ENCODE results near the gene SKIL. TPM values are rescaled to one million over a fixed set of nuclear protein-coding genes. Genes with fewer than 3 reads are reported as not detected.

The SKIL gene
- total RNA-seq, 1 donor from 2014 or later = 39.2 TPM

DNA sequence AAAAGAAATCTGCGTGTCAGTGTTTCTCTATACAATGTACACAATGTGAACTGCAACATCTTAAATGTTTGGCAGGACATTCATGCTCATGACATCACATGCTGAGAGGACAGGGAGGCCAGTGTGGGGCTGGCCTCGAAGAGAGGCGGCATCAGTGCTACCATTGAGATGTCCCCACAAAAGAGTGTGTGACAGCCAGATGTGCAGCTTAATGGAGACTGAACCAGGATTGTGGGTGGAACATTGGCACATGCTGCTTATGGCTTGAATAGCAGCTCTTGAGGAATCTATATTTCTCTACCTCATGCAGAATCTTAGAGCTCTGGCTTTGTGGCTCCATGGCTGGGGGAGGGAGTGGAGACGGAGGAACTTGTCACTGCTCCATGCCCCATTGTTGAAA is 79.7 kb downstream of the SKIL start:
- DNase-seq (ENCODE audit: low spot score) = no peak

DNA sequence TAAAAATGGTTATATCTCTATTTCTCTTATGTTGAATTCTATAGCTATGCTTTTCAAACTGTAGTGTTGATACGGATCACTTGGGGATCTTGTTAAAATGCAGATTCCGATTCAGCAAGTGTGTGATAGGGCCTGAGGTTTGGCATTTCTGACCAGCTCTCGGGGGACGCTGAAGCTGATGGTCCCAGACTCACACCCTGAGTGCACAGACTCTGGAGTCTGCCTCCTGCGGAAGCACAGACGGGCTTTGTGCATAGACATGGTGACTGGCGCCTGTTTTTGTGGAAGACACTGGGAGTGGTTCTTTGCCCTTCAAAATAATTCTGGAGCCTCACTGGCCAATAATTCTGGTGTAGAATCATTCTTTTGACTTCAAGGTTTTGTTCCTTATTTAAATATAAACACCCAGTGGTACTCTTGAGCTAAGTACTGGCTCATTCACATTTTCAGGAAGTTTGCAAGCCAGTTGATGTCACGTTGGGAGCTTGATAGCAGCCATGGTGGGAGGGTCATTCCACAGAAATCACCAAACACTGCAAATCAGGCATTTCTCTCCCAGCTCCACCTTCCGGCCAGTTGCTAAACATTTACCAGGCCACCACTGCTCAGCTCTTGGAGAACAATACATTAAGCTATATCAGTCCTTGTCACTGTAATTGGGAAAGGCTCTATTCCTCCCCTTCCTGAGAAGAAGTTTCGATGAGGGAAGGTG is 80.3 kb downstream of the SKIL start:
- DNase-seq (ENCODE audit: low spot score) = no peak

DNA sequence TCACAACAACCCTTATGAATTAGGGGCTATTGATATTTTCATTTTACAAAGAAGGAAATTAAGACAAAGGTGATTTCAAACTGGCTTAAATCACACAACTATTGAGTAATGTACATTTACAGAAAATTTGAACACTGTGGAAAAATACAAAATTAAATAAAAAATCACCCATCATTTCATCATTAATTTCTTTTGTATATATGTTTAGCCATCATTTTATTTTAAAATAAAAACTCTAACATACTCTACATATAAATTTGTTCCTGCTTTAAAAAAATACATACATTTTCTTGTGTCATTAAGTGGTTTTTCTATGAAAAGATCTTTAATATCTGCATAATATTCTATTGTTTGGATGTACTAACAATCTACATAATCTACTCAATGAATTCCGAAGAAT is 81.3 kb downstream of the SKIL start:
- DNase-seq (ENCODE audit: low spot score) = no peak

DNA sequence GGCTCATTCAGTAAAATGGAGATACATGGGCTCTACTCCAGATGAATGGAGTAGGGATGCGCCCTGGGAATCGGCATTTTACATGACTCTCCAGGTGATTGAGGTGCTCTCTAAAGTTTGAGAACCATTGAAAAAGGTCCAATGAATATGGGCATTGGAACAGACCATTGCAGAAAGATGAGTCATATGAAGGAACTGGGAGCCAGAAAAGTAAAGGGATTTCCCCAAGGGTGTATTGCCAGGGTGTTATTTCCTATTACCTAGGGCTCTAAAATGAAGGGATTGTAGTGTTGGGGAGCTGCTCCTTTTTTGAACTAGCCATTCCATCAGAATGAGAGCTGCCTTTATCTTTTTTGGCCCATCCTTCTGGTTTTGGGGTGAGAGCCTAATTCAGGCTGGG is 82.8 kb downstream of the SKIL start:
- DNase-seq (ENCODE audit: low spot score) = no peak

DNA sequence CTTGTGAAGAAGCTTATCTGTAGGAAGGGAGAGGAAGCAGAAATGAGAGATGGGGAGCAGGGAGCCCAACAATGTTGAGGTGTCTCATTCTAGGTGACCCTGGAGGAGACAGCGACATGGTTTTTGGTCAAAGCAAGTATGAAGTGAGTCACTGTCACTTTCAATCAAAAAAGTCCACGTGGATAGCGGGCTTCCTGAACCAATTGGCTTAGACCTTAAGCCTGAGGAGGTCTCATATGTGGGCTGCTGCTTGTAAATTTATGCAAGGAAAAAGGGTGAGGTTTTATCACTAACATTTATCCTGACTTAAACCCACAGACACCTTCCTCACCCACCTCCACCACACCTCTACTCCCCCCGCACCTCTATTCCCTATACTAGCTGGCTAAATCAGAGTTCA is 83.9 kb downstream of the SKIL start:
- DNase-seq (ENCODE audit: low spot score) = no peak

DNA sequence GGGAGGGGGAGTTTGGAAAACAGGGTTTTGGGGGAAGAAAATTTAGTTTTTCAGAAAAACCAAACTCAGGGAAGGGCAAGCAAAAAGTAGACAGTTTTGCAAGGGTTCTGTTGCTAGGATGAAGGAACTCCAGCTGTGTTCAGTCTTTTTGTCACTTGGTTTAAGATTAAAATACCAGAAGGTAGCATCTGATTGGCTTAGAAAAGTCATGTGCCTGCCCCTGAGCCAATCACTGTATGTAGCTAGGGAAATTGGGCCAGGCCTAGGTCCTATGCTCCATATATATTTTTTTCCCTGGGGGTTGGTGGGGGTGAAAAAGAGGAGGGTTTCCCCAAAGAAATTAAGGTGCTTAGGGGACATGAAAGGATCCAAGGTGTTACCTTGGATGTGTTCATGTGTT is 85.4 kb downstream of the SKIL start:
- DNase-seq (ENCODE audit: low spot score) = no peak

DNA sequence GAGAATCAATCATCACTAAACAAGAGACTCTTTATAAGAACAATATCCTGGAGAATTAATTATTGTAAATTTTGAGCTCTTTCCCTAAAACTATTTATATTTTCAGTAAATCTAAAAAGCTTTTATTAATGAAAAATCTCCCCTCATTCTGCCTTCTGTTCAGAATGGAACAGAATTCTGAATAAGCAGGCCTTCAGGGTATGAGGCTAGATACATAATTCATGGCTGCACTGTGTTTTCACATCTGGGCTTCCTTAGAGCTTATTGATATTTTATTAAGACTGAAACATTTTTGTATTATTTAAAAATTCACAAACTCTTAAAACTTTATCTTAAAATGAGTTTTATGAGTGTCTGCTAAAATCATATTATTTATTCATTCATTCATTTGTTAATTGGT is 85.9 kb downstream of the SKIL start:
- DNase-seq (ENCODE audit: low spot score) = no peak

Other genes with a start within 250 kb of the SKIL start
- 76.5 TPM for gene PHC3, start 176.0 kb upstream of the SKIL start, total RNA-seq
- gene PRKCI, start 135.3 kb upstream of the SKIL start, total RNA-seq = 25.2 TPM
- 36.7 TPM for gene CLDN11, start 61.2 kb downstream of the SKIL start, total RNA-seq
- 0.32 TPM for gene SLC7A14, start 228.4 kb downstream of the SKIL start, total RNA-seq

All from mucosa of gallbladder (tissue), 1 donor.